Measurements from ENCODE around the gene PATJ. TPM values are rescaled to one million over a fixed set of nuclear protein-coding genes. Genes with fewer than 3 reads are reported as not detected.

The PATJ gene
- total and polyA plus RNA-seq, 2 experiments from 2014 or later, result 20.0 to 44.8 TPM

- H3K4me1 ChIP-seq (ENCODE audit: insufficient read depth), result peaks cover 5% of the 10 kb centered on the region
- H2AFZ ChIP-seq, result no peak overlapping the region
- no peak overlapping the region for H3K27ac ChIP-seq
- H3K36me3 ChIP-seq (replicated peaks; ENCODE audit: insufficient read depth, low read depth), result no peaks in the 10 kb centered on the region
- 71% methylated on average over 2 of the region's 2 CpGs for WGBS (ENCODE audit: low lambda C conversion rate, missing lambda C conversion rate)
- TF ChIP-seq EZH2 (IDR thresholded peaks at IDR 0.05; ENCODE audit: borderline replicate concordance), result no peak
- no peak for TF ChIP-seq CTCF (IDR thresholded peaks at IDR 0.05; ENCODE audit: poor library complexity)
- no peak for TF ChIP-seq EZH2phosphoT487 (IDR thresholded peaks at IDR 0.05; ENCODE audit: low read depth, severe bottlenecking, unreplicated experiment)
- no peaks in the 10 kb centered on the region for H3K27me3 ChIP-seq
- no peaks in the 10 kb centered on the region for H4K20me1 ChIP-seq (ENCODE audit: insufficient read depth, poor library complexity, severe bottlenecking)
- no peak overlapping the region for H3K4me3 ChIP-seq
- no peaks in the 10 kb centered on the region for H3K9me2 ChIP-seq (replicated peaks; ENCODE audit: insufficient read depth)
- H3K79me2 ChIP-seq, result no peaks in the 10 kb centered on the region
- no peaks in the 10 kb centered on the region for H3K9me3 ChIP-seq (ENCODE audit: low read depth)
- no peak for DNase-seq (ENCODE audit: low spot score)
- no peak overlapping the region for H3K4me2 ChIP-seq
Measured at GRCh38 chr1:61839679-61840078, 97.4 kb downstream of the PATJ start.

DNA sequence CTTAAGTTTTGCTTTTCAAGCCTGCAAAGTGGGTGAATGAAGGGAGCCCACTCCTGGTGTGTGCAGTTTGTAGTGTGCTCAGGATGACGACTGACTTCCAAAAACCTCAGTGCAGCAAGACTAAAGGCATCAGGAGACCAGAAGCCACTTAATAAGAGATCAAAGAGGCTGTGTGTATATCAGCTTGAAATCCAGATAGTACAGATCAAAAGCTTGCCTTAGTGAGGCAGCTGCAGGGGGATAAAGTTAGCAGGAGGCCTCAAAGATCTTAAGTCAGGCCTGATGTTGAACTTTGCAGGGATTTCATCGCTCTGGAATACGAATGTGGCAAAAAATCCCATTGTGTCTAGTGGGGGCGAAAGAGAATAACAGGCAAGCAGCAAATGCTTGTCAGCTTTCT lies 99.8 kb downstream of the PATJ start:
- no peaks in the 10 kb centered on the region for H3K9me3 ChIP-seq (ENCODE audit: low read depth)
- no peak for TF ChIP-seq EZH2phosphoT487 (IDR thresholded peaks at IDR 0.05; ENCODE audit: low read depth, severe bottlenecking, unreplicated experiment)
- no peak for TF ChIP-seq CTCF (IDR thresholded peaks at IDR 0.05; ENCODE audit: poor library complexity)
- TF ChIP-seq EZH2 (IDR thresholded peaks at IDR 0.05; ENCODE audit: borderline replicate concordance), result no peak
- DNase-seq (ENCODE audit: low spot score), result no peak
- H3K36me3 ChIP-seq (replicated peaks; ENCODE audit: insufficient read depth, low read depth), result no peaks in the 10 kb centered on the region
- H3K27me3 ChIP-seq, result no peaks in the 10 kb centered on the region
- no peak overlapping the region for H3K4me3 ChIP-seq
- H3K27ac ChIP-seq, result no peak overlapping the region
- H3K79me2 ChIP-seq, result no peaks in the 10 kb centered on the region
- H3K4me1 ChIP-seq (ENCODE audit: insufficient read depth), result peaks cover 3% of the 10 kb centered on the region
- H2AFZ ChIP-seq, result no peak overlapping the region
- no peaks in the 10 kb centered on the region for H4K20me1 ChIP-seq (ENCODE audit: insufficient read depth, poor library complexity, severe bottlenecking)
- WGBS (ENCODE audit: low lambda C conversion rate, missing lambda C conversion rate), result 56% methylated on average over 4 of the region's 4 CpGs
- no peaks in the 10 kb centered on the region for H3K9me2 ChIP-seq (replicated peaks; ENCODE audit: insufficient read depth)
- no peak overlapping the region for H3K4me2 ChIP-seq

GRCh38 chr1:61842863-61843514 lies 100.7 kb downstream of the PATJ start:
- no peaks in the 10 kb centered on the region for H3K79me2 ChIP-seq
- no peaks in the 10 kb centered on the region for H3K9me2 ChIP-seq (replicated peaks; ENCODE audit: insufficient read depth)
- no peaks in the 10 kb centered on the region for H3K9me3 ChIP-seq (ENCODE audit: low read depth)
- WGBS (ENCODE audit: low lambda C conversion rate, missing lambda C conversion rate), result 76% methylated on average over 2 of the region's 2 CpGs
- H3K27me3 ChIP-seq, result no peaks in the 10 kb centered on the region
- no peaks in the 10 kb centered on the region for H4K20me1 ChIP-seq (ENCODE audit: insufficient read depth, poor library complexity, severe bottlenecking)
- H2AFZ ChIP-seq, result no peak overlapping the region
- no peak overlapping the region for H3K27ac ChIP-seq
- H3K4me2 ChIP-seq, result no peak overlapping the region
- peak; percentile 29 for TF ChIP-seq CTCF (IDR thresholded peaks at IDR 0.05; ENCODE audit: poor library complexity)
- TF ChIP-seq EZH2 (IDR thresholded peaks at IDR 0.05; ENCODE audit: borderline replicate concordance), result no peak
- no peak for TF ChIP-seq EZH2phosphoT487 (IDR thresholded peaks at IDR 0.05; ENCODE audit: low read depth, severe bottlenecking, unreplicated experiment)
- H3K36me3 ChIP-seq (replicated peaks; ENCODE audit: insufficient read depth, low read depth), result no peaks in the 10 kb centered on the region
- no peaks in the 10 kb centered on the region for H3K4me1 ChIP-seq (ENCODE audit: insufficient read depth)
- DNase-seq (ENCODE audit: low spot score), result no peak
- H3K4me3 ChIP-seq, result no peak overlapping the region

All from hepatocyte (in vitro differentiated cells).